Lower leg skin (tissue), 4 donors: ENCODE data around the gene GRB10. TPM values are rescaled to one million over a fixed set of nuclear protein-coding genes. Genes with fewer than 3 reads are reported as not detected.

Experiments used
- DNase-seq, 2 donors: peaks; one replicate each; pipeline ENCODE4 v3.0.0-alpha.2; 2019; ENCODE audit warnings: low spot score in 2 of 2
- H3K4me3 ChIP-seq: fragments of 200-600 bp; sonication (generic); 2 replicates; pipeline ENCODE4 v1.5.1; 2017; ENCODE audit warnings: mild to moderate bottlenecking, low read depth; ENCODE audit not compliant: poor library complexity, severe bottlenecking
- CTCF ChIP-seq, 3 donors: fragments of 450-650 bp; IDR thresholded peaks; one replicate each; pipeline ENCODE4 v1.5.1; 2016; ENCODE audit warnings: antibody characterized with exemption in 3 of 3, mild to moderate bottlenecking in 3 of 3, moderate library complexity in 2 of 3
- POLR2A ChIP-seq, 2 donors: fragments of 450-650 bp; IDR thresholded peaks; one replicate each; pipeline ENCODE4 v1.6.1; 2016 to 2017; ENCODE audit warnings: antibody characterized with exemption in 2 of 2, mild to moderate bottlenecking in 1 of 2, moderate library complexity in 1 of 2
- WGBS, 2 donors: methylation state at CpG; one replicate each; pipeline ENCODE4 v1.1.5; 2018; 5-methylcytosine and 5-hydroxymethylcytosine counted together
- intact Hi-C: fragments of 100-400 bp; cut with DNase I; formaldehyde crosslinking; loops from one replicate; pipeline ENCODE4 v1.15.0; 2023; ENCODE audit warnings: low total_unique reads
- total RNA-seq, 4 donors: library from RNA; depleted of rRNA; stranded (reverse); fragments of >200 nt; gene quantifications; one replicate each; pipeline ENCODE4 v1.1.0, GENCODE V29; 2016

Gene GRB10
- total RNA-seq, 4 donors from 2014 or later = 6.6 to 25.7 (median 15.2) TPM

DNA sequence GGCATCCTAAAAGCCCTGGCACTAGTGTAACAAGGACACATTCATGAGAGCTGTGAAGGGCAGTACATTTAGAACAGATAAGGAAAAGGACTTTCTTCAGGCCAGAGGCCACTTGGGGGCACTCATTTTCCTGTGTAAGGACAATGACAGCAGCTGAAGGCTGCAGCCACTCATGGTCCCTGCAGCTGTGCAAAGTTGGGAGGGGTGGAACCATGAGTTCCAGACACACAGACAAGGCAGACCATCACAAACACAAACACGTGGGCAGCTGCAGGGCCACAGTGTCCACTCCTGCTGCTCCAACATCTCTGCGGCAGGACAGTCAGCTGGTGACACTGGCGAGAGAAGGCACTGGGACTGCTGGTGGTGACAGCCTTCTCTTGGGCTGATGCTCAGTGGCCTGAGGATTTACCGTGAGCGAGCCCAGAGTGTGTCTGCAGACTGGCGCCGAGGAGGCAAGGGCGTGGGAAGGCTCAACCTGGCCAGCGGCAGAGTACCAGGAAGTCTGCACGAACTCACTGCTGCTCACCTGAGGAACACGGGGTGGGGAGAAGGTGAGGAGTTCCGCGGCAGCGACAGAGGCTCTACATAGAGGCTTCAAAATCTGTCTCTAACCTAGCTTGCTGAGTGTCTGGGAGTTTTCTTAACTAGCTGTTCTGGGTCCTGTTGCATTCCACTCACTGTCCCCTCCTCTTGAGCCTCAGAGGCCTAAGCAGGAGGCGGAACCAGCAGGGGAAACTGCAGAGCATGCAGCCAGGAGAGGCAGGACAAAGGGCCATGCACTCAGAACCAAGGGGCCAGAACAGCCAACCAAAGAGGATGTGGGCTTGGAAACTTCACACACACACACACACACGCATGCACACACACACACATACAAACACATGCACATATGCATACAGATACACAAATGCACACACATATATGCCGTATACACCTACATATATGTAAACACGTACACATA, 141.0 kb downstream of the GRB10 start:
- 83 to 91% methylated on average over 17 to 18 of the region's 18 CpGs for WGBS, 2 donors
- no peak overlapping the region for H3K4me3 ChIP-seq
- DNase-seq = peak; percentile 9 to 79
- intact Hi-C loops = no loop called here
- TF ChIP-seq CTCF (IDR thresholded peaks at IDR 0.05) (no peak), POLR2A (IDR thresholded peaks at IDR 0.05) (no peak)

- TF ChIP-seq CTCF (IDR thresholded peaks at IDR 0.05) = no peak
- no peak for TF ChIP-seq POLR2A (IDR thresholded peaks at IDR 0.05)
- H3K4me3 ChIP-seq = no peak overlapping the region
- DNase-seq = no peak
- WGBS, 2 donors = 90 to 94% methylated on average over 7 of the region's 7 CpGs
- intact Hi-C loops = no loop called here
These were observed 141.9 kb downstream of the GRB10 start for GRCh38 chr7:50640779-50641178.

DNA sequence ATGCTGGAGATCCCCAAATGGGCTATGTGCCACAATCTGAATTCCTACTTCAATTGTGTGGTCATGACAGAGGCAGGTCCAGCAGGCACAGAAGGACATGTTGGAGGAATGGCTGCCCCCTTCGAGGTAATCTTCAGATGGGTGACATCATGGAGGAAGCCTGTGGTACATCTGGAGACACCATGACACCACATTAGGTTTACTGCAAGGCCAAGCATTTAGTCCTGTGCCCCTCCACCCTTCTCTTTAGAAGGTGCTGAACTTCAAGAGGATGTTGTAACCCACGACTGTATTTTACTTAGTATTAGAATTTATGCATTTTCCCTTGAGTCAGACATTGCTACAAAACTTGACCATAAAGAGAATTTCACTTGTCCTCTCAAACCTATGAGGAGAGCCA, 142.4 kb downstream of the GRB10 start:
- WGBS, 2 donors = 73 to 81% methylated on average over 2 of the region's 2 CpGs
- no peak for TF ChIP-seq CTCF (IDR thresholded peaks at IDR 0.05)
- TF ChIP-seq POLR2A (IDR thresholded peaks at IDR 0.05) = no peak
- intact Hi-C loops = no loop called here
- peak in 1 of 2 donors; percentile 9 for DNase-seq
- H3K4me3 ChIP-seq = no peak overlapping the region

GRCh38 chr7:50637725-50638643, 144.7 kb downstream of the GRB10 start:
- intact Hi-C loops = loop anchor here (5.0 kb wide), 1 partner anchor 1411 kb away; no protein-coding TSS in a partner anchor
- 63 to 72% methylated on average over 3 of the region's 3 CpGs for WGBS, 2 donors
- no peak for TF ChIP-seq CTCF (IDR thresholded peaks at IDR 0.05)
- DNase-seq = no peak
- no peak overlapping the region for H3K4me3 ChIP-seq

DNA sequence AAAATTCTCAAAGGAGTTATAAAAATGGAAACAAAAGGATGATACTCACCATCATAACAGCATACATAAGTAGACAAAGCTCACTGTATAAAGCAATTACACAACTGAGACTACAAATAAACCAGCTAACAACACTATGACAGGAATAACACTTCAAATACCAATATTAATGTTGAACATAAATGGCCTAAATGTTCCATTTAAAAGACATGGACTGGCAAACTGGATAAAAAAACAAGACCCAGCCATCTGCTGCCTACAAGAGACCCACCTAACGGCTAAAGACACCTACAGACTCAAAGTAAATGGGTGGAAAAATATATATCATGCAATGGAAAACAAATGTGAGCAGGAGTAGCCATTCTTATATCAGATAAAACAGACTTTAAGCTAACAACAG, 148.3 kb downstream of the GRB10 start:
- 77 to 85% methylated on average over 1 of the region's 1 CpG for WGBS, 2 donors
- TF ChIP-seq POLR2A (IDR thresholded peaks at IDR 0.05) (no peak), CTCF (IDR thresholded peaks at IDR 0.05) (no peak)
- no peak overlapping the region for H3K4me3 ChIP-seq
- intact Hi-C loops = no loop called here
- DNase-seq = no peak
